CD4-positive, alpha-beta T cell treated with Interleukin-21 for 1 hour (primary cell): ENCODE data around the gene TMEM158.

Source experiments
- DNase-seq: peaks from one replicate; pipeline ENCODE4 v3.0.0-alpha.2; 2020

Gene TMEM158

GRCh38 chr3:45199837-45200648 is 26.0 kb downstream of the TMEM158 start:
- DNase-seq = no peak

GRCh38 chr3:45198264-45199260 is 27.5 kb downstream of the TMEM158 start:
- DNase-seq = no peak

DNA sequence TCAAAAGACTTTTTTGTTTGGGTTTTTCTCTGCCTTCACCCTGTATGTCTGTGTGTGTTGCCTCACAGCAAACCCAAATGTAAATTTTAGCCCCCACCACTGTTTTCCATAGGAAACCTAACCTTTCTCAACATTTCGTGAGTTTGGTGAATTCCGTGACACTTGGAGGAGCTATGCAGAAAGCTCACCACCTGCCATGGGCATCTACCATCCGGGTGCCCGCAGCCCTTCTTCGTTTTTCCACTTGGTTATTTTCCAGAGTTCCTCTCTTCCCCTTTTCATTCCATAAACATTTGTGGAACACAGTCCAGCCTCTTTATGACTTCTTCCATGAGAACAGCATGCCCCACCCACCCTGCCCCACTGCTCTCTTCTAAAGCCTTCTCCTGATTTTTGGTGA is 31.3 kb downstream of the TMEM158 start:
- no peak for DNase-seq

DNA sequence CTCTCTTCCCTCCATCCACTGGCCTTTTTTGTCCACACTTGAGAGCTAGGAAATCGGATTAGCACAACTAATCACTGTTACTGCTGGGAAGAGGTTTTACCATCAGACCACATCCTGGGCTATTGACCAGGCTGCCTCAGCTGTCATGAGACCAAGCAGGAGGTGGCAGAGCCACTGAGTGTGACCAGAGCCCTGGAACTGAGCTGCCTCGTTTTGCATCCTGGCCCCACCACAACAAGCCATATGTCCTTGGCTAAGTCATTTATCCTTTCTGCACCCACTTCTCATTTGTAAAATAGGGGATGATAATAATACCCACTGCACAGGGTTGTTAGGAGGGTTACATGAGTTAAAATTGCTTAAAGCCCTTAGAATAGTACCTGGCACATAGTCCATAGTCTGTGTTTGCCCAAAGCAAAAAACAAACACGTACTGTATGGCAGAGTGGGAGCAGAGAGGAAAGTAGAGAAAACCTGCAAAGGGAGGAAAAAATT is 34.1 kb downstream of the TMEM158 start:
- no peak for DNase-seq

GRCh38 chr3:45191424-45191823 is 34.7 kb downstream of the TMEM158 start:
- no peak for DNase-seq

DNA sequence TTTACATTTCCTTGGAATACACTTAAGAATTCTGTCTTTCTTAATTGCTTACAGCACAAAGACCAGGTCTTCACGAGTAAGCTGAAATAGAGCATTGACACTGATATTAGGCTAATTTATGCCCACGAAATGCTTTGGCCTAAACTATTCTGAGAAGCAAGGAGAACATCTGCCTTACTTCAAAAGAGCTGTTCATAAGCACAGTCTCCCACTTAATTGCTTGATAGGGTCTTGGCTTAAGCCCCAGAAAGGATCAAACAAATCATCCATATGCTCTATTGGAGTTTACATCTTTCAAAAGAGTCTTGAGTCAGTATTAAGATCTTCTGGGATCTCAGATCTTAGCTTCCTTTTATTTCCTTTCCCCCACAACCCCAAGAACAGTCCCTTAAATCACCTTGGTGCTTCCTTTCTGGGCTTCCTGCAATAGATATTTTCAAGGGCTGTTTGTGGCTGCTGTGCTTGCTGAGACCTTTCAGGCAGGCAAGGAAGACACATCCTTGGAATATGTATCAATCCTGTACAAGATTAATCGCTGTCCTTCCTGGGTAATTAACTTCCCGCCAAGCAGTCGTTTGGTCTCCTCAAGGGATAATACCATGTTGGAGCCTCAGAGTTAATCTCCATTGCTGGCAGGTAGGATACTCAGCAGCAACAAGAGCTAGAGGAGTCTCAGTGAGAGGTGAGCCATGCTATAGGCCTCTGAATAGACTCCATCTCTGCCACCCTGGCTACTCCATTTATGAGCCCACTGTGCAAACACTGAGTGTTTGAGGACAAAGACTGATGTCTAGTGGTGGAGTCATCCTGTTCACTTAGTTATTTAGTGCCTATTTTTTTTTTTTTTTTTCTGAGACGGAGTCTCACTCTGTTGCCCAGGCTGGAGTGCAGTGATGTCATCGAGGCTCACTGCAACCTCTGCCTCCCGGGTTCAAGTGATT is 37.1 kb downstream of the TMEM158 start:
- DNase-seq = no peak

DNA sequence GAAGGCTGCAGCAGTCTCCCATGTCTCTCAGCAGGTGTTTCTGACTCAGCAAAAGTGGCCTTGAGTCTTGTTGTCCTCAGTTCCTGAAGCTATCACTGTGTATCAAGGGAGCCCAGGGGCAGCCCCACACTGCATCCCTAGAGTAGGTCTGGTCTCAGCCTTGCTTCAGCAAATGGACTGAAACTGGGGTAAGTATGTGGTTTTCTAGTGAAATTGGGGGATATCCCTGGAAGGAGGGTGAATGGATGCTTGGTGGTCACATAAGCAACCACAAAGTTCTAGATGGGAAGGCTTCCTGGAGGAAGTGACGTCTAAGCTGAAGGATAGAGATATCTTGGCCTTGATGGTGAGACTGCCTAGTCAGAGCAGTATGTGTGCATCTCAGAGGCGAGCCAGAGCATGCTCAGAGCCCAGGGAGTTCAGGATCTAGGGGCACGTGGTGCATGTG is 38.4 kb downstream of the TMEM158 start:
- no peak for DNase-seq

DNA sequence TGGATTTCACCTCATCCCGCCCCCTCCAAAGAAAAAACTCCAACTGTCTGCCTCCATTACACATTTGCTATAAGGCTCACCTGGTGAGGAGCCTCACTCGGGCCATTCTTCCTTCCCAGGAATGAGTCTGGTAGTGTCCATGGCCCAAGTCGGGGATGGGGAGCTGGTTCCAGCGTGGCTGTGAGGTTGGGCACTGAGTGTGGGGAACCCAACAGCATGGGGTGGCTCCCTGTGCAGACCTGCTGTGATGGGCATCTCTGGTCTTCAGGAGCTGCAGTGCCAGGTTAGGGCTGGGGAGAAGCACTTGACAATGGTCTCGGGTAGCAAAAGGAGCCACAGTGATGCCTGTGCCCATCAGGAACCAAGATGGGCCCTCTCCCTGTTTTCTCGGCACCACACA is 39.2 kb downstream of the TMEM158 start:
- DNase-seq = no peak

GRCh38 chr3:45185461-45185860 is 40.6 kb downstream of the TMEM158 start:
- no peak for DNase-seq

- no peak for DNase-seq
These were observed 41.0 kb downstream of the TMEM158 start for GRCh38 chr3:45185052-45185451.

GRCh38 chr3:45183872-45184262 is 42.2 kb downstream of the TMEM158 start:
- DNase-seq = no peak

- no peak for DNase-seq
These were observed 42.9 kb downstream of the TMEM158 start for GRCh38 chr3:45182915-45183871.

DNA sequence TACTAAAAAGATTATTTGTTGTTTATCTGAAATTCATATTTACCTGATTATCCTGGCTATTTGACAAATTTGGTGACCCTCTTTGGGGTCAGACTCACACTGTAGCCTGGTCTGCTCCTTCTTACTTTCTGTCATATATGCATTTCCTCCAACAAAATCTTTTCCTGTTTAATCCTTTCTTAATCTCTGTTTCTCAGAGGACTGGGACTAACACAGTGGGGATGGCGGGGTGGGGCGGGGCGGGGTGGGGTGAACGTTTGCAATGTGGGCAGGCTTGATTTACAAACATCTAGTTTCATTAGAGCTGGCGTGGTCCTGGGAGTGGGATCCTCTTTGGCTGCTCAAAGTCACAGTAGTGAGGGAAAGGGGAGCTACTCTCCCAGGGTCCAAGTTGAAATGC is 44.6 kb downstream of the TMEM158 start:
- no peak for DNase-seq

- DNase-seq = no peak
These were observed 45.2 kb downstream of the TMEM158 start for GRCh38 chr3:45180899-45181298.

DNA sequence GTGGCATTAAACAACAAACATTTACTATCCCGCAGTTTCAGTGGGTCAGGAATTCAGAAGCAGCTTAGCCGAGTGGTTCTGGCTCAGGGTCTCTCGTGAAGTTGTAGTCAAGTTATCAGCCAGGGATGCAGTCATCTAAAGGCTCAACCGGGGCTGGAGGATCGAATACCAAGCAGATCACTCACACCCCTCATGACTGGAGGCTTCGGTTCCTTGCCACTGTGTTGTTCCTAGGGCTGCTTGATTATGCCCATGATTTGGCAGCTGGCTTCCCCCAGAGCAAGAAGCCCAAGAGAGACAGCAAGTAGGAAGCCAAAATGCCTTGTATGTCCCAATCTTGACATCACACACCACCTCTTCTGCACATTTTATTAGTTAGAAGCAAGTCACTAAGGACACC is 46.0 kb downstream of the TMEM158 start:
- no peak for DNase-seq

DNA sequence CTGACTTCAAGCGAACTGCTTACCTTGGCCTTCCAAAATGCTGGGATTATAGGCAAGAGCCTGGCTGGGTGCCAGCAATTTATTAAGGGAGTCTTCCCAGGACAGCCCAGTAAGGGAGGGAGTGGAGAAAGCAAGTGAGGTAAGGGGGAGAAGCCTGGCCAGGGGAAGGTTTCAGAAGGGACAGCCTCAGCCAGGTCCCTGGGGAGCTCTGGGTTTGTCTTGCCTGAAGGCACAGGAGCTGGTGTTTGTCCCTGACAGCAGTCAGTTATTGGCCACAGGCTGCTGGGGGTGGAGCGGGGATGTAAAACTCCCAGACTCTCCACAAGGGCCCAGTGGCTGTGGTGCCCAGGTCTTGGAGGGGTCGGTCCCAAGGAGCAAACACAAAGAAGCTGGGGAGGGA is 46.9 kb downstream of the TMEM158 start:
- no peak for DNase-seq

DNA sequence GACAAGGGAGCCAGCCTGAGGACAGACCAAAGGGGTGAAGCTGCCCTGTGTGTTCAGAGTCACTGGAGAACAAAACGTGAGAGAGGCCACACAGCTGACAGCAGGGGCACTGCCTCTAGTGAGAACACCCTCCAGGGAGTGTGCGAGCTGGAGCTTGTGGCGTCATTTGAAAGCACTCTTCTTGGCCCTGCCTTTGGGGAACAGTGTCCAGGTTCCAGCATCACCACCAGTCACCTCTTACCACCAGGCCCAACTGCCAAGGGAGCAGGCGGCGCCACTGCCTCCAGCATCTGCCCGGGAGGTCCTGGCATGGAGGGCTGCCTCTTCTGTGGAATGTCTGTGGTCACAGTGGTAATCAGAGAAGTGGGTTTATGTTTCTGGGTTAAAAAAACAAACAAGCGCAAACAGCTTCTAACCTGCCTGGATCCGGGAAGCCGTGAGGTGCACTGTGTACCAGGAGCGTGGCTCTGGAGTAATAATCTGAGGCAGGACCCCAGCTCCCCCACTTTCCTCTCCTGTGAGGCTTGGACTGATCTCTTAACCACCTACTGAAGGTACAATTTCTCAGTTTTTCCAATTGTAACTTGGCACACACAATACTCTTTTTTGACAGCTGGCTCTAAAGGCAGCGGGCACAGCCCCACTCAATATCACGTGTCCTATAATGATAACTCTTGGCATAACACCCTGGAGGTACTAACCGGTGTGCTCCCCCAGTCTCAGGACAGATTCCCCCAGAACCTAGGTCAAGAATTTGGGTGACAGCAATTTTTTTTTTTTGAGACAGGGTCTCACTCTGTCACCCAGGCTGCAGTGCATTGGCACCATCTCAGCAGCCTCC is 47.7 kb downstream of the TMEM158 start:
- no peak for DNase-seq

DNA sequence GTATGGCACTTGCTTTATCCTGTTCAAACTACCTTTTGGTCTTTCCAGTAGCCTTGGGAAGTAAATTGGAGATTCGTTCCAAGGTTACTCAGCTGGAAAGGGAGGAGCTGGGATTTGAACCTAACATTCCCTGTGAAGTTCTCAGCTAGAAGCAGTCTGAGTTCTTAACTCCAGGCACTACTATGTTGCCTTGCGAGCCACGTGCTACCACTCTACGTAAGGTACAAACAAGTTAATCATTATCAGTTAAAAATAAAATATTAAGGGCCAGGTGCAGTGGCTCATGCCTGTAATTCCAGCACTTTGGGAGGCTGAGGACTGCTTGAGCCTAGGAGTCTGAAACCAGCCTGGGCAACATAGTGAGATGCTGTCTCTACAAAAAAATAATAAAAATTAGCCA is 49.2 kb downstream of the TMEM158 start:
- no peak for DNase-seq
